ENCODE results near the gene MED16.

DNA sequence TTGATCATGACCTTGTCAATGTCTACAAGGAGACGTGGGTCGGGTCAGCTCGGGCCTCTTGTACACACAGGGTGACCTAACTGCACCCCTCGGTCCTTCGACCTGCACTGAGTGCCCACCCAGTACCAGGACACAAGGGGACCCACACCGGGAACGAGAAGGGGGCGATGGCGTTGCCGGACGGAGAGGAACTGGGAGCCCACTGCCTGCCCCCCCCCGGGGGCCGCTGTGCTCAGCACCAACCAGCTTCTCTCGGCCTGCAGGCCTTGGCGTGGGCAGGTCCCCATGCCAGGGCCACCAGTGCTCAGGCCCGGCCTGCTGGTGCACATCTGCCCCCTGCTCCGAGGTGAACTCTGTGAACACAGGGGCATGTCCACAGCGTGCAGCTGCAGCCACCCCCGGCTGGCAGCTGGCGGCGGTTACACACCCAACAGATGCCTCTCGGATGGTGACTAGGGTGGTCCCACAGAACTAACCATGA lies 19.4 kb downstream of the MED16 start:
- TF ChIP-seq, protein P1, sequence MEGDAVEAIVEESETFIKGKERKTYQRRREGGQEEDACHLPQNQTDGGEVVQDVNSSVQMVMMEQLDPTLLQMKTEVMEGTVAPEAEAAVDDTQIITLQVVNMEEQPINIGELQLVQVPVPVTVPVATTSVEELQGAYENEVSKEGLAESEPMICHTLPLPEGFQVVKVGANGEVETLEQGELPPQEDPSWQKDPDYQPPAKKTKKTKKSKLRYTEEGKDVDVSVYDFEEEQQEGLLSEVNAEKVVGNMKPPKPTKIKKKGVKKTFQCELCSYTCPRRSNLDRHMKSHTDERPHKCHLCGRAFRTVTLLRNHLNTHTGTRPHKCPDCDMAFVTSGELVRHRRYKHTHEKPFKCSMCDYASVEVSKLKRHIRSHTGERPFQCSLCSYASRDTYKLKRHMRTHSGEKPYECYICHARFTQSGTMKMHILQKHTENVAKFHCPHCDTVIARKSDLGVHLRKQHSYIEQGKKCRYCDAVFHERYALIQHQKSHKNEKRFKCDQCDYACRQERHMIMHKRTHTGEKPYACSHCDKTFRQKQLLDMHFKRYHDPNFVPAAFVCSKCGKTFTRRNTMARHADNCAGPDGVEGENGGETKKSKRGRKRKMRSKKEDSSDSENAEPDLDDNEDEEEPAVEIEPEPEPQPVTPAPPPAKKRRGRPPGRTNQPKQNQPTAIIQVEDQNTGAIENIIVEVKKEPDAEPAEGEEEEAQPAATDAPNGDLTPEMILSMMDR (IDR thresholded peaks at IDR 0.05; ENCODE audit: borderline replicate concordance, extremely low read depth, low read length, poor library complexity, severe bottlenecking) = no peak
- no peak for TF ChIP-seq EZH2 (IDR thresholded peaks at IDR 0.05; ENCODE audit: borderline replicate concordance, low read depth, low read length, severe bottlenecking)
